ENCODE measurements around the gene S100A6. TPM values are rescaled to one million over a fixed set of nuclear protein-coding genes. Genes with fewer than 3 reads are reported as not detected.

The S100A6 gene
- total and polyA plus RNA-seq, 2 donors (not counting 3 experiments of a cell fraction or from before 2014, with no cell fraction given) = 552 to 908 TPM

- no peaks in the 10 kb centered on the region for H3K27me3 ChIP-seq (ENCODE audit: control insufficient read depth in 2 of 2, insufficient read depth in 2 of 2, low read length in 2 of 2)
- POLR2A ChIA-PET = interaction anchor here (1.2 to 1.5 kb wide), 5 partner anchors 33 to 66 kb away, joined by 4 to 14 read pairs (median 5); partner anchors contain the start of genes CHTOP, S100A13 and S100A6
- no peaks in the 10 kb centered on the region for H3K36me3 ChIP-seq (ENCODE audit: control insufficient read depth in 2 of 2, extremely low read depth in 1 of 2, insufficient read depth in 2 of 2, low read length in 2 of 2)
- no peaks in the 10 kb centered on the region for H3K9me1 ChIP-seq (replicated peaks; ENCODE audit: control insufficient read depth, extremely low read depth, insufficient read depth, low read length)
- H3K4me3 ChIP-seq (replicated peaks in 1 of 3; ENCODE audit: insufficient read depth in 1 of 3, low read depth in 1 of 3, low read length in 3 of 3) = no peak overlapping the region
- no peaks in the 10 kb centered on the region for H4K20me1 ChIP-seq (replicated peaks; ENCODE audit: control insufficient read depth, extremely low read depth, insufficient read depth, low read length)
- no peaks in the 10 kb centered on the region for H3K79me2 ChIP-seq (ENCODE audit: control insufficient read depth, insufficient read depth, low read length)
- peak overlapping the region; percentile 99 for H3K27ac ChIP-seq (ENCODE audit: insufficient read depth, low read depth, low read length)
- TF ChIP-seq CTCF (IDR thresholded peaks at IDR 0.05; ENCODE audit: extremely low read depth in 1 of 2, insufficient read depth in 1 of 2, low read depth in 1 of 2, low read length in 2 of 2) = peak; percentile 98 to 99
- no peak for TF ChIP-seq POLR2A (IDR thresholded peaks at IDR 0.05; ENCODE audit: low read depth, low read length)
- TF ChIP-seq MYC (IDR thresholded peaks at IDR 0.05; ENCODE audit: low read depth, low read length) = no peak
- TF ChIP-seq FOS (IDR thresholded peaks at IDR 0.05; ENCODE audit: borderline replicate concordance, insufficient read depth, low read length) = peak; percentile 48
- peak; percentile 64 for TF ChIP-seq POLR2AphosphoS5 (IDR thresholded peaks at IDR 0.05; ENCODE audit: insufficient read depth, low read depth, low read length)
- no peak for TF ChIP-seq MAX (IDR thresholded peaks at IDR 0.05; ENCODE audit: insufficient read depth, insufficient read length)
- peak overlapping the region; percentile 4 for H3K4me2 ChIP-seq (ENCODE audit: insufficient read depth, low read length)
- CTCF ChIA-PET = interaction anchor here (0.6 to 6.3 kb wide), 22 partner anchors 9 to 216 kb away, joined by 3 to 216 read pairs (median 5); partner anchors contain the start of genes CHTOP, INTS3, S100A13 and S100A14
- peak overlapping the region; percentile 78 for H2AFZ ChIP-seq (ENCODE audit: low read depth, low read length)
- H3K9me3 ChIP-seq (replicated peaks; ENCODE audit: control insufficient read depth, insufficient read depth, low read length) = no peaks in the 10 kb centered on the region
- FAIRE-seq (peak; percentile 92), DNase-seq (ENCODE audit: low read depth, low spot score) (peak; percentile 91)
- BruUV-seq (replicated peaks) = no TSS peak
- intact Hi-C loops (cut with micrococcal nuclease) = loop anchor here (1.0 to 2.0 kb wide), 7 partner anchors 35 to 216 kb away; partner anchors contain the start of genes S100A13 and SNAPIN
- H3K9ac ChIP-seq (replicated peaks; ENCODE audit: extremely low read depth, insufficient read depth, low read length) = peak overlapping the region; percentile 50
- dilution Hi-C loops (cut with MboI; ENCODE audit: extremely low pct_ligation_motif_present, low sequenced_read_pairs) = no loop called here
- H3K4me1 ChIP-seq (ENCODE audit: control insufficient read depth, extremely low read depth, insufficient read depth, low read length) = peaks cover 37% of the 10 kb centered on the region
These were observed 32.7 kb upstream of the S100A6 start for GRCh38 chr1:153568367-153569099.
